GM12864 (cell line): Measurements from ENCODE around the gene SRCAP.

ENCODE experiments used
- DNase-seq: peaks from one replicate; pipeline ENCODE4 v3.0.0-alpha.2; 2011; ENCODE audit warnings: low read depth
- H3K4me3 ChIP-seq: 2 replicates; pipeline ENCODE4 v1.5.1; 2011; ENCODE audit warnings: mild to moderate bottlenecking, low read depth, low read length, control low read depth
- TF ChIP-seq, protein P1 (sequence below): IDR thresholded peaks from 2 replicates; pipeline ENCODE4 v1.5.1; 2011; ENCODE audit warnings: low read depth, mild to moderate bottlenecking, moderate library complexity, low read length, control low read depth, inconsistent platforms; ENCODE audit errors: missing control alignments

Gene SRCAP

DNA sequence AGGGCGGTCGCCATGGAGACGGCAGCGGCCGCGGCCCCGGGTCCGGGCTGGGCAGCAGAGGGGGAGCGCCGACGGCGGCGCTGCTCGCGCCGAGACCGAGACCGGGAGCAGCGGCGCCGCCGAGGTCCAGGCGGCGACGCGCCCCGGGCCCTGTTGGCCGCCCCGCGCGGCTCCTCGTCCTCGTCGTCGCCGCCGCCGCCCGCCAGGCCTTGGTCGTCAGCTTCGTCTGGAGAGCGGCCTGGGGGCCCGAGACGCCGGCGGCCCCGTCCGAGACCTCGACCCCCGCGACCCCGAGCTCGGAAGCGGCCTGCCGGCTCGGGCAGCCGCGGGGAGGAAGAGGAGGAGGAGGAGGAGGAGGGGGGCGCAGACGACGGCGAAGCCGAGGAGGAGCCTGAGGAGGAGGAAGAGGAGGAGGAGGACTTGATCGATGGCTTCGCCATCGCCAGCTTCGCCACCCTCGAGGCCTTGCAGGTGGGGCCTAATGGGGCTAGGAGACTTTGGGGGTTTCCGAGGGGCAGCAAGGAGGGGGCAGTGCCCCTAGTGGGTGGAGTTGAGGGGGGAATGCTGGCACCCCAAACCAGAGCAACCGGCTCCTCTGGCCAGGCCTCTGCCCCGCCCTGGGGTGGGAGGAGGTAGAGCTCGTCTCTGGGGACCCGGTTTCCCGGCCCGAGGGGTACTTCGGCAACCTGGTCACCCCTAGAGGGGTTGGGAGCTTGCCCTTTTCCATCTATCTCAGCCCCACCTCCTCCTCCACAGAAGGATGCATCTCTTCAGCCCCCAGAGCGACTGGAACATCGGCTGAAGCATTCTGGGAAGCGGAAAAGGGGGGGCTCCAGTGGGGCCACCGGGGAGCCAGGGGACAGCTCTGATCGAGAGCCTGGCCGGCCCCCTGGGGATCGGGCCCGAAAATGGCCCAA lies 39.2 kb upstream of the SRCAP start:
- H3K4me3 ChIP-seq = peak overlapping the region; percentile 93
- DNase-seq = no peak
- TF ChIP-seq, protein P1, sequence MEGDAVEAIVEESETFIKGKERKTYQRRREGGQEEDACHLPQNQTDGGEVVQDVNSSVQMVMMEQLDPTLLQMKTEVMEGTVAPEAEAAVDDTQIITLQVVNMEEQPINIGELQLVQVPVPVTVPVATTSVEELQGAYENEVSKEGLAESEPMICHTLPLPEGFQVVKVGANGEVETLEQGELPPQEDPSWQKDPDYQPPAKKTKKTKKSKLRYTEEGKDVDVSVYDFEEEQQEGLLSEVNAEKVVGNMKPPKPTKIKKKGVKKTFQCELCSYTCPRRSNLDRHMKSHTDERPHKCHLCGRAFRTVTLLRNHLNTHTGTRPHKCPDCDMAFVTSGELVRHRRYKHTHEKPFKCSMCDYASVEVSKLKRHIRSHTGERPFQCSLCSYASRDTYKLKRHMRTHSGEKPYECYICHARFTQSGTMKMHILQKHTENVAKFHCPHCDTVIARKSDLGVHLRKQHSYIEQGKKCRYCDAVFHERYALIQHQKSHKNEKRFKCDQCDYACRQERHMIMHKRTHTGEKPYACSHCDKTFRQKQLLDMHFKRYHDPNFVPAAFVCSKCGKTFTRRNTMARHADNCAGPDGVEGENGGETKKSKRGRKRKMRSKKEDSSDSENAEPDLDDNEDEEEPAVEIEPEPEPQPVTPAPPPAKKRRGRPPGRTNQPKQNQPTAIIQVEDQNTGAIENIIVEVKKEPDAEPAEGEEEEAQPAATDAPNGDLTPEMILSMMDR = peak; percentile 31

DNA sequence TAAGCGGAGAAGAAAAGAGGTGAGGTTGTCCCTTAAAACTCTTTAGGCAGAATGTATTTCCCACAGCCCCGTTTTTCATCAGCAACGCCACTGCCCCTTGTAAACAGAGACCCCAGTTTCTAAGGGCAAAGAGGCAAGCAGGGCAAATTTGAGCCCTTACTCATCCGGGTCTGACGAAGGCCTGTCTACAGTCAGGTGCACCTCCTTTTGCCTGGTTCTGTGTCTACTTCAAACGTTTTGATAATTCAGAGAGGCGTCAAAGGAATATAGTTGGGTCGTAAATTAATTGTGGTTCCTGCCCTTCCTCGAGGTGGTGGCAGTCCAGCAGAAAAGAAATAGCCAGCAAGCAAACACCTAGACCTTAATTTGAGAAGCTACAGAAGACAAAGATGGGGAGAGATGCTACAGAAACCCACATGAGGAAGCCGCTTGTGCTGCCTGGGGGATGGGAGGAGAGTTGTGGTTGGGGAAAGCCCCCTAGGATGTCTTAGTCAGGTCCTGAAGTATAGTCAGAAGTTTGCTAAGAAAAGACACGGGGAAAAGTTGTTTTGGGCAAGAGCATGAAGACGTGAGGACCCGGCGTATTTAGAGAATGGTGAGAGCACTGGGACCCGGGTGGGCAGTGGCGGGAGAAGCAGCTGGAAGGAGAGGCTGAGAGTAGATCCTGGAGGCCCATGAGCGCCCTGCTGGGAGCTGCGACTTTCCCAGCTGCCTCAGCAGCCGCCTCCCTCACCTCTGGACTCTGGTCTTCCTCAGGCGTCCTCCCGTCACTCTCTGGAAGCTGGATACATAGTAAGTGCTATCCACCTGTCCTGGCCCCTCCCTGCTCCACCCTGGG lies 38.3 kb upstream of the SRCAP start:
- TF ChIP-seq, protein P1 = no peak
- peak overlapping the region; percentile 93 for H3K4me3 ChIP-seq
- peak; percentile 61 for DNase-seq

DNA sequence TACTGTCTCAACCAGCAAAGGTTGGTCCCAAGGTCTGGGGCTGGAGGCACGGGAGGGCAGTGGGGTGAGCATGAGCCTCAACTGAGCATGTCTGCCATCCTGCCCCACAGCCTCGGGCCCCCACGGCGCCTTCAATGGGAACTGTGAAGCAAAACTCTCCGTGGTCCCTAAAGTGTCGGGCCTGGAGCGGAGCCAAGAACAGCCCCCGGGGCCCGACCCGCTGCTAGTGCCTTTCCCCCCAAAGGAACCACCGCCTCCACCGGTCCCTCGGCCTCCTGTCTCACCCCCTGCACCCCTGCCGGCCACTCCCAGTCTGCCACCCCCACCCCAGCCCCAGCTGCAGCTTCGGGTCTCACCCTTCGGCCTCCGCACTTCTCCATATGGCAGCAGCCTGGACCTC lies 36.5 kb upstream of the SRCAP start:
- DNase-seq = no peak
- TF ChIP-seq, protein P1 = no peak
- H3K4me3 ChIP-seq = no peak overlapping the region; the same call in 1 of the 2 replicates

DNA sequence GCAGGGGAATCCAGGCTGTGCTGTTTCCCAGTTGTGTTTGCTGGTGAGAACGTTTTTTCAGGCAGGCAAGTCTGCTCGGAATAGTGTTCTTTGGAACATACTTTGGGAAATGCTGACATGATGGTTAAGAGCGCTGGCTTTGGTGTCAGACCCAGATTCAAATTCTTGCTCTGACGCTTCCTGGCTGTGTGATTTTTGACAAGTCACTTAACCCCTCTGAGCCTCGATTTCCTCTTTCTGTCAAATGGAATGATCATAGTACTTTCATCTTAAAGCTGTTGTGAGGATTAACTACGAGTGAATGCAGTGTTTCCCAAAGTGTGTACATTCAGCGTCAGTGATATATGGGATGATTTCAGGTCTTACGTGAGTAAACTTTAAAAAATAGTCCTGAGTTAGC lies 35.9 kb upstream of the SRCAP start:
- no peak overlapping the region for H3K4me3 ChIP-seq
- TF ChIP-seq, protein P1 = no peak
- no peak for DNase-seq

DNA sequence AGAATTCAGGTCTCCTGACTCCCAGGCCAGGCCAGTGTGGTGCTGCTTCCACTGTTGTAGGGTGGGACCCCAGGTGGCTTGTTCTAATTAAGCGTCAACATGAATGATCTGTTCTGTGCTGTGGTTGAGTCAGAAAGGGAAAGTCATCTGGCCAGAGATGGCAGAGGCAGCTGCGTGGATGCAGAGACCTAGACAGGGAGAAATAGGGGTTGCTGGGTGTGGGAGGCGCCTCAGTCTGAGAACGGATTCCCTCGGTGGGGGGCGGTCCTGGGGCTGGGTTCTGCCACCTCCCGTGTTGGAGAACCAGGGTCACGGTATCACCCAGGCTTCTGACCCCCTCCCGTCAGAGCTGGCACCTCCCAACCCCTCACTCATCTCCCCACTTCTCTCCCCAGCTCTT lies 35.2 kb upstream of the SRCAP start:
- H3K4me3 ChIP-seq = no peak overlapping the region
- no peak for DNase-seq
- TF ChIP-seq, protein P1 = no peak

DNA sequence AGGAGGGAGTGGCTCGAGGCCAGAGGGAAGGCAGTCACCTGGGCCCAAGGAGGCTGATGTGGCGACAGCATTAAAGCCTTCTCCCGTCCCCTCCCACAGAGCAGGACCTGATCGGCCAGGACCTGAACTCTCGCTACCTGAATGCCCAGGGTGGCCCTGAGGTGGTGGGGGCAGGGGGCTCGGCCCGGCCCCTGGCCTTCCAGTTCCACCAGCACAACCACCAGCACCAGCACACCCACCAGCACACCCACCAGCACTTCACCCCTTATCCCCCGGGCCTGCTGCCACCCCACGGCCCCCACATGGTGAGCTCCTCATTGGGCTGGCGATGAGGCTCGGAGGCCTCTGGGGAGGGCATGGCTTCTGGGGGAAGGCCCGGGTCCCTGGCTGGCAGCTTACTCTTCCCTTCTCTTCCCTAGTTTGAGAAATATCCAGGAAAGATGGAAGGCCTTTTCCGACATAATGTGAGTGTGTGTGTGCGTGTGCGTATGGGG lies 34.3 kb upstream of the SRCAP start:
- no peak overlapping the region for H3K4me3 ChIP-seq
- TF ChIP-seq, protein P1 = no peak
- no peak for DNase-seq
